Mucosa of rectum (tissue), 2 donors: Measurements from ENCODE around the gene SDCCAG8.

Source experiments
- H3K27ac ChIP-seq, 2 donors: one replicate each; pipeline ENCODE4 v1.7.0; 2013; ENCODE audit warnings: inconsistent platforms in 2 of 2, low read depth in 2 of 2, low read length in 2 of 2
- H3K27me3 ChIP-seq, 2 donors: one replicate each; pipeline ENCODE4 v1.7.0; 2013; ENCODE audit warnings: low read length in 2 of 2; ENCODE audit not compliant: control insufficient read depth in 2 of 2, insufficient read depth in 2 of 2
- H3K36me3 ChIP-seq, 2 donors: one replicate each; pipeline ENCODE4 v1.7.0; 2013; ENCODE audit warnings: low read length in 2 of 2; ENCODE audit not compliant: control insufficient read depth in 2 of 2, insufficient read depth in 2 of 2
- H3K4me1 ChIP-seq, 2 donors: one replicate each; pipeline ENCODE4 v1.7.0; 2013; ENCODE audit warnings: low read length in 2 of 2, mild to moderate bottlenecking in 1 of 2; ENCODE audit not compliant: control insufficient read depth in 2 of 2, insufficient read depth in 2 of 2
- H3K4me3 ChIP-seq, 2 donors: one replicate each; pipeline ENCODE4 v1.7.0; 2013; ENCODE audit warnings: low read length in 2 of 2
- H3K9ac ChIP-seq, 2 donors: one replicate each; pipeline ENCODE4 v1.7.0; 2013; ENCODE audit warnings: low read length in 2 of 2, low read depth in 1 of 2, mild to moderate bottlenecking in 1 of 2
- H3K9me3 ChIP-seq, 2 donors: one replicate each; pipeline ENCODE4 v1.7.0; 2013; ENCODE audit warnings: low read length in 2 of 2; ENCODE audit not compliant: control insufficient read depth in 2 of 2
- donor health status: healthy.
- donor health status: Normal muscosa, but diverticular disease.

SDCCAG8 gene

DNA sequence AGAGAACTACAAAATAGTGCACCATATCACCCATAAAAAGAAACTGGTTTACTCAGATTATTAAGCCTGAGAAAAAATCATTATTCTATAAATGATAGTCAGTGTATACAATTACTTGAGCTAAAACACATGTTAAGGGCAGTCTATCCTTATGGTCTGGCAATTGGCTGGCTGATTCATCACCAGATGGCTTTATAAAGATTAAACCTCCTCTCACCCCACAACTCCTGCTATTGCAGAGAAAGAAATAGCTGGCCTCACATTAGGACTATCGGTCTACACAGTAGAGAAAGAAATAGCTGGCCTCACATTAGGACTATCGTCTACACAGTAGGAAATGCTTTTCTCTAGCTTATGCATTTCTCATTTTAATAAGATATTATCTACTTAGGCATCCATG is 21.9 kb upstream of the SDCCAG8 start:
- Histone ChIP-seq H3K27ac (no peak overlapping the region), H3K4me3 (no peak overlapping the region), H3K4me1 (no peaks in the 10 kb centered on the region)

GRCh38 chr1:243234978-243235647 is 20.7 kb upstream of the SDCCAG8 start:
- Histone ChIP-seq H3K9ac (no peak overlapping the region), H3K9me3 (peaks cover 3 to 10% of the 10 kb centered on the region in 2 donors), H3K27ac (no peak overlapping the region), H3K4me3 (no peak overlapping the region), H3K4me1 (no peaks in the 10 kb centered on the region), H3K36me3 (no peaks in the 10 kb centered on the region), H3K27me3 (no peaks in the 10 kb centered on the region)

More for the DNA sequence above, 21.9 kb upstream of the SDCCAG8 start:
- Histone ChIP-seq H3K36me3 (no peaks in the 10 kb centered on the region), H3K27me3 (no peaks in the 10 kb centered on the region), H3K9me3 (peaks cover 3 to 14% of the 10 kb centered on the region in 2 donors), H3K9ac (no peak overlapping the region)

- H3K9ac ChIP-seq: no peak overlapping the region
- no peaks in the 10 kb centered on the region for H3K36me3 ChIP-seq
- H3K4me3 ChIP-seq: no peak overlapping the region
- no peak overlapping the region for H3K27ac ChIP-seq
- peaks cover 0 to 1% of the 10 kb centered on the region in 2 donors for H3K9me3 ChIP-seq
- H3K4me1 ChIP-seq: no peaks in the 10 kb centered on the region
- no peaks in the 10 kb centered on the region for H3K27me3 ChIP-seq
Measured at GRCh38 chr1:243236604-243237252, 19.1 kb upstream of the SDCCAG8 start.

GRCh38 chr1:243244432-243244841 is 11.4 kb upstream of the SDCCAG8 start:
- Histone ChIP-seq H3K9me3 (no peaks in the 10 kb centered on the region), H3K27me3 (no peaks in the 10 kb centered on the region), H3K27ac (no peak overlapping the region), H3K9ac (no peak overlapping the region), H3K4me1 (no peaks in the 10 kb centered on the region), H3K4me3 (no peak overlapping the region), H3K36me3 (no peaks in the 10 kb centered on the region)

GRCh38 chr1:243246916-243247315 is 8.9 kb upstream of the SDCCAG8 start:
- Histone ChIP-seq H3K9ac (no peak overlapping the region), H3K4me1 (no peaks in the 10 kb centered on the region), H3K27ac (no peak overlapping the region), H3K36me3 (no peaks in the 10 kb centered on the region), H3K9me3 (no peaks in the 10 kb centered on the region), H3K4me3 (no peak overlapping the region), H3K27me3 (no peaks in the 10 kb centered on the region)

DNA sequence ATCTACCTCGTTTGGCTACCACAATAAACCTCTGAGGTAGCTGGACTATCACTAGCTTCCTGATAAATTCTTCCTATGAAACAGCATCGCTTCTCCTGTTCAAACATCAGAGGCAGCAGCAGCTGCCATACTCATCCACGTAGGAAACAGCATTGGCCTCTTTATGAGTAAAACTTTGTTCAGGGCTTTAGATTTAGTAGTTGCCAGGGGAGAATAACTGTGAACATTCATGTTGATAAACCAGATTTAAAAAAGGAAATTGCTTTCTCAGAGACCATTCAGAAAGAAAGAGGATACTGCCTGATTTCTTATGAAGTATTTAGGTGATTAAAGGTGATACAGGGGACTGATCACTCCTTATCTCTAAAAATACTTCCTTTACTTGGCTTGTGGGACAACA is 7.9 kb upstream of the SDCCAG8 start:
- H3K9me3 ChIP-seq: no peaks in the 10 kb centered on the region
- peak overlapping the region in 1 of 2 donors; percentile 17 for H3K9ac ChIP-seq
- no peak overlapping the region for H3K4me3 ChIP-seq
- no peaks in the 10 kb centered on the region for H3K27me3 ChIP-seq
- no peaks in the 10 kb centered on the region for H3K36me3 ChIP-seq
- no peak overlapping the region for H3K27ac ChIP-seq
- H3K4me1 ChIP-seq: no peaks in the 10 kb centered on the region

DNA sequence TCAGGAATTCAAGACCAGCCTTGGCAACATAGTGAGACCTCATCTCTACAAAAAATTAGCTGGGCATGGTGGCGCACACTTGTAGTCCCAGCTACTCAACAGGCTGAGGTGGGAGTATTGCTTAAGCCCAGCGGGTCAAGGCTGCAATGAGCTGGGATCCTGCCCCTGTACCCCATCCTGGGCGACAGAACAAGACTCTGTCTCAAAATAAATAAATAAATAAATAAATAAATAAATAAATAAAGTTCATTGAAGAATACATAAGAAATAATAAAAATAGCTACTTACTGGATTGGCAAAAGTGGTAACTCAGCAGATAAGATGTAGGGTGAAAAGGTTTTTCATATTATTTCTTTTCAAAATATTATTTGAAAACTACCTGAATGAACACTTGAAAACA is 6.6 kb upstream of the SDCCAG8 start:
- H3K4me1 ChIP-seq: peaks cover 0 to 3% of the 10 kb centered on the region in 2 donors
- H3K4me3 ChIP-seq: no peak overlapping the region
- no peaks in the 10 kb centered on the region for H3K36me3 ChIP-seq
- no peaks in the 10 kb centered on the region for H3K27me3 ChIP-seq
- no peaks in the 10 kb centered on the region for H3K9me3 ChIP-seq
- H3K27ac ChIP-seq: no peak overlapping the region
- no peak overlapping the region for H3K9ac ChIP-seq

GRCh38 chr1:243250102-243250501 is 5.7 kb upstream of the SDCCAG8 start:
- Histone ChIP-seq H3K4me1 (peaks cover 0 to 3% of the 10 kb centered on the region in 2 donors), H3K36me3 (no peaks in the 10 kb centered on the region), H3K9me3 (no peaks in the 10 kb centered on the region), H3K27ac (no peak overlapping the region), H3K27me3 (no peaks in the 10 kb centered on the region), H3K4me3 (no peak overlapping the region), H3K9ac (no peak overlapping the region)

DNA sequence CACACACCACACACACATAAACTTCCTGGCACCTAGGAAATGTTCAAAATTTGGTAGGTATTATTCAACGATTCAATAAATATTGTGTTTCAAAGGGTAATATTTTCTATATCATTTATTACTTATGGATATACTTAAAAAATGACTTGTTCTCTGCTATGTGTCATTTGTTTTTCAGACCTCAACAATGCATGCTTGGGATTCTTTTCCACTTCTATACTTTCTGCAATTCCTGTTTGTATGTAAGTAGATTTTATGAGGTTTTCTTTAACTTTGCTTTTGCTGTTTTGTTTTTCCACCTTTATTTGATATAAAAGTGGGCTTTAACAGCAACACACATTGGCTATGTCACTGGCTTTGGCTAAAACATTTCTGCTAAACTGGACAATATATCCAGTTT is 4.3 kb upstream of the SDCCAG8 start:
- H3K9me3 ChIP-seq: no peaks in the 10 kb centered on the region
- H3K27me3 ChIP-seq: no peaks in the 10 kb centered on the region
- H3K36me3 ChIP-seq: no peaks in the 10 kb centered on the region
- H3K4me1 ChIP-seq: peaks cover 4 to 6% of the 10 kb centered on the region in 2 donors
- no peak overlapping the region for H3K9ac ChIP-seq
- no peak overlapping the region for H3K4me3 ChIP-seq
- no peak overlapping the region for H3K27ac ChIP-seq

GRCh38 chr1:243253211-243253925 is 2.5 kb upstream of the SDCCAG8 start:
- H3K4me3 ChIP-seq: peak overlapping the region; percentile 28 to 86
- peaks cover 7 to 10% of the 10 kb centered on the region in 2 donors for H3K4me1 ChIP-seq
- H3K27ac ChIP-seq: peak overlapping the region; percentile 2 to 97
- H3K27me3 ChIP-seq: no peaks in the 10 kb centered on the region
- no peaks in the 10 kb centered on the region for H3K9me3 ChIP-seq
- H3K36me3 ChIP-seq: no peaks in the 10 kb centered on the region
- H3K9ac ChIP-seq: peak overlapping the region; percentile 1 to 61
